ENCODE measurements around the gene SVOPL. TPM values are rescaled to one million over a fixed set of nuclear protein-coding genes. Genes with fewer than 3 reads are reported as not detected.

The SVOPL gene
- total RNA-seq, 1 experiment from 2014 or later: not detected

GRCh38 chr7:138710536-138711385 is 9.6 kb upstream of the SVOPL start:
- no peaks in the 10 kb centered on the region for H3K4me1 ChIP-seq (ENCODE audit: control insufficient read depth, insufficient read depth, low read length)
- ChIA-PET CTCF (no interaction called here), POLR2A (no interaction called here)
- no peak for DNase-seq (ENCODE audit: low read depth, low spot score)
- no peaks in the 10 kb centered on the region for H3K27me3 ChIP-seq (ENCODE audit: control insufficient read depth, insufficient read depth, low read length)
- no peak overlapping the region for H3K4me3 ChIP-seq (ENCODE audit: low read depth in 2 of 2, low read length in 2 of 2)
- no peak for ATAC-seq
- TF ChIP-seq REST (IDR thresholded peaks at IDR 0.05; ENCODE audit: insufficient read depth in 1 of 2, low read depth in 2 of 2, low read length in 1 of 2): no peak
- no peak for TF ChIP-seq TCF7L2 (IDR thresholded peaks at IDR 0.05; ENCODE audit: low read depth, low read length)
- TF ChIP-seq SIN3A (IDR thresholded peaks at IDR 0.05; ENCODE audit: borderline replicate concordance, insufficient read depth, low read depth, low read length): no peak
- TF ChIP-seq POLR2AphosphoS5 (IDR thresholded peaks at IDR 0.05; ENCODE audit: low read depth, low read length): no peak
- no peak for TF ChIP-seq CTCF (IDR thresholded peaks at IDR 0.05)
- no peaks in the 10 kb centered on the region for H3K36me3 ChIP-seq (ENCODE audit: control insufficient read depth, insufficient read depth, low read length)
- in situ Hi-C loops (cut with HindIII; ENCODE audit: low pct_unique_long_range_greater_than_20kb, low sequenced_read_pairs): no loop called here
- H3K9me3 ChIP-seq (ENCODE audit: control insufficient read depth, insufficient read depth, low read depth, low read length): no peaks in the 10 kb centered on the region
- intact Hi-C loops (cut with micrococcal nuclease; ENCODE audit: unreplicated experiment): no loop called here
- no peak overlapping the region for H3K27ac ChIP-seq (ENCODE audit: low read length)
- BruUV-seq (replicated peaks): no TSS peak

- TF ChIP-seq TCF7L2 (IDR thresholded peaks at IDR 0.05; ENCODE audit: low read depth, low read length) (no peak), POLR2AphosphoS5 (IDR thresholded peaks at IDR 0.05; ENCODE audit: low read depth, low read length) (no peak), REST (IDR thresholded peaks at IDR 0.05; ENCODE audit: insufficient read depth in 1 of 2, low read depth in 2 of 2, low read length in 1 of 2) (no peak), CTCF (IDR thresholded peaks at IDR 0.05) (no peak), SIN3A (IDR thresholded peaks at IDR 0.05; ENCODE audit: borderline replicate concordance, insufficient read depth, low read depth, low read length) (no peak)
- in situ Hi-C loops (cut with HindIII; ENCODE audit: low pct_unique_long_range_greater_than_20kb, low sequenced_read_pairs): no loop called here
- H3K4me1 ChIP-seq (ENCODE audit: control insufficient read depth, insufficient read depth, low read length): no peaks in the 10 kb centered on the region
- DNase-seq (ENCODE audit: low read depth, low spot score): no peak
- intact Hi-C loops (cut with micrococcal nuclease; ENCODE audit: unreplicated experiment): no loop called here
- H3K9me3 ChIP-seq (ENCODE audit: control insufficient read depth, insufficient read depth, low read depth, low read length): no peaks in the 10 kb centered on the region
- H3K36me3 ChIP-seq (ENCODE audit: control insufficient read depth, insufficient read depth, low read length): no peaks in the 10 kb centered on the region
- H3K27me3 ChIP-seq (ENCODE audit: control insufficient read depth, insufficient read depth, low read length): no peaks in the 10 kb centered on the region
- H3K4me3 ChIP-seq (ENCODE audit: low read depth in 2 of 2, low read length in 2 of 2): no peak overlapping the region
- ATAC-seq: no peak
- POLR2A ChIA-PET: interaction anchor here (0.5 kb wide), 1 partner anchor 22 kb away, joined by 6 read pairs; no protein-coding TSS in a partner anchor
- BruUV-seq (replicated peaks): no TSS peak
- CTCF ChIA-PET: no interaction called here
- no peak overlapping the region for H3K27ac ChIP-seq (ENCODE audit: low read length)
Measured at GRCh38 chr7:138705167-138705566, 4.0 kb upstream of the SVOPL start.
